ENCODE results near the gene SPECC1. TPM values are rescaled to one million over a fixed set of nuclear protein-coding genes. Genes with fewer than 3 reads are reported as not detected.

Gene SPECC1
- total RNA-seq, 1 donor from 2014 or later = 83.0 TPM

- Histone ChIP-seq H3K9ac (ENCODE audit: low read length) (no peak overlapping the region), H3K79me2 (ENCODE audit: insufficient read depth, low read length) (peaks cover 30% of the 10 kb centered on the region), H2AFZ (ENCODE audit: low read depth, low read length) (no peak overlapping the region), H3K27ac (ENCODE audit: low read depth, low read length) (no peak overlapping the region), H3K4me1 (ENCODE audit: insufficient read depth, low read length) (no peaks in the 10 kb centered on the region), H3K4me3 (ENCODE audit: insufficient read depth, low read depth, low read length) (no peak overlapping the region), H3K9me3 (ENCODE audit: insufficient read depth, low read depth, low read length) (no peaks in the 10 kb centered on the region), H3K36me3 (ENCODE audit: insufficient read depth, low read length) (no peaks in the 10 kb centered on the region), H3K27me3 (ENCODE audit: insufficient read depth, low read length) (no peaks in the 10 kb centered on the region), H3K4me2 (ENCODE audit: low read length) (no peak overlapping the region), H4K20me1 (ENCODE audit: insufficient read depth, low read length) (peaks cover 13% of the 10 kb centered on the region)
- Mint-ChIP-seq H3K4me3 (ENCODE audit: unreplicated experiment) (no peak overlapping the region), H3K27ac (ENCODE audit: unreplicated experiment) (no peak overlapping the region), H3K4me1 (ENCODE audit: low read depth, unreplicated experiment) (peaks cover 5% of the 10 kb centered on the region), H3K36me3 (ENCODE audit: low read depth, unreplicated experiment) (peaks cover 8% of the 10 kb centered on the region), H3K9me3 (ENCODE audit: unreplicated experiment) (peaks cover 2% of the 10 kb centered on the region), H3K27me3 (ENCODE audit: low read depth, unreplicated experiment) (no peaks in the 10 kb centered on the region)
- DNase-seq (ENCODE audit: low read depth) (no peak), FAIRE-seq (no peak)
- TF ChIP-seq EZH2 (IDR thresholded peaks at IDR 0.05; ENCODE audit: insufficient read depth, low read length) = no peak
- no peak for TF ChIP-seq CTCF (IDR thresholded peaks at IDR 0.05; ENCODE audit: insufficient read depth, low read depth, low read length)
These were observed 208.5 kb downstream of the SPECC1 start for GRCh38 chr17:20217677-20218076.

- Mint-ChIP-seq H3K9me3 (ENCODE audit: unreplicated experiment) (peaks cover 2% of the 10 kb centered on the region), H3K27ac (ENCODE audit: unreplicated experiment) (no peak overlapping the region)
- H3K79me2 ChIP-seq (ENCODE audit: insufficient read depth, low read length) = peaks cover 33% of the 10 kb centered on the region
These were observed 209.1 kb downstream of the SPECC1 start for GRCh38 chr17:20218272-20218671.

More at GRCh38 chr17:20218272-20218671, 209.1 kb downstream of the SPECC1 start:
- H4K20me1 ChIP-seq (ENCODE audit: insufficient read depth, low read length) = peaks cover 11% of the 10 kb centered on the region
- Mint-ChIP-seq H3K4me1 (ENCODE audit: low read depth, unreplicated experiment) (peaks cover 10% of the 10 kb centered on the region), H3K36me3 (ENCODE audit: low read depth, unreplicated experiment) (peaks cover 8% of the 10 kb centered on the region), H3K4me3 (ENCODE audit: unreplicated experiment) (no peak overlapping the region), H3K27me3 (ENCODE audit: low read depth, unreplicated experiment) (no peaks in the 10 kb centered on the region)
- no peak overlapping the region for H3K27ac ChIP-seq (ENCODE audit: low read depth, low read length)
- no peak overlapping the region for H3K4me2 ChIP-seq (ENCODE audit: low read length)
- H3K9me3 ChIP-seq (ENCODE audit: insufficient read depth, low read depth, low read length) = no peaks in the 10 kb centered on the region
- TF ChIP-seq EZH2 (IDR thresholded peaks at IDR 0.05; ENCODE audit: insufficient read depth, low read length) = no peak
- no peak for TF ChIP-seq CTCF (IDR thresholded peaks at IDR 0.05; ENCODE audit: insufficient read depth, low read depth, low read length)
- no peak overlapping the region for H3K9ac ChIP-seq (ENCODE audit: low read length)
- H3K4me3 ChIP-seq (ENCODE audit: insufficient read depth, low read depth, low read length) = no peak overlapping the region
- H3K4me1 ChIP-seq (ENCODE audit: insufficient read depth, low read length) = no peaks in the 10 kb centered on the region
- H2AFZ ChIP-seq (ENCODE audit: low read depth, low read length) = no peak overlapping the region
- FAIRE-seq (no peak), DNase-seq (ENCODE audit: low read depth) (no peak)
- no peaks in the 10 kb centered on the region for H3K36me3 ChIP-seq (ENCODE audit: insufficient read depth, low read length)
- no peaks in the 10 kb centered on the region for H3K27me3 ChIP-seq (ENCODE audit: insufficient read depth, low read length)

All from astrocyte (in vitro differentiated cells and primary cell).